AG04450 (cell line): ENCODE results near the gene SLC1A2. TPM values are rescaled to one million over a fixed set of nuclear protein-coding genes. Genes with fewer than 3 reads are reported as not detected.

Experiments used
- CTCF ChIA-PET: fragments of 300-600, 350-600 bp; formaldehyde crosslinking; extraction: SDS; loops from one replicate; lab custom pipeline; 2022; ENCODE audit warnings: antibody characterized with exemption, inconsistent platforms; lab: Charles Lee
- POLR2A ChIA-PET: fragments of 350-600 bp; formaldehyde crosslinking; extraction: SDS; loops from one replicate; lab custom pipeline; 2021; ENCODE audit warnings: antibody characterized with exemption, inconsistent platforms; lab: Yijun Ruan, JAX
- DNase-seq: peaks from one replicate; pipeline ENCODE4 v3.0.0-alpha.2; 2011; ENCODE audit warnings: low read depth, low spot score
- H3K27ac ChIP-seq: one replicate; pipeline ENCODE4 v1.5.1; 2012; ENCODE audit warnings: low read depth, low read length, control low read depth
- H3K27me3 ChIP-seq: one replicate; pipeline ENCODE4 v1.6.0; 2012; ENCODE audit warnings: low read length; ENCODE audit not compliant: control insufficient read depth, insufficient read depth
- H3K4me3 ChIP-seq: 2 replicates; pipeline ENCODE4 v1.5.1; 2011; ENCODE audit warnings: mild to moderate bottlenecking, low read depth, low read length, control low read depth
- H3K9me3 ChIP-seq: 2 replicates; pipeline ENCODE4 v1.5.1; 2012; ENCODE audit warnings: low read length; ENCODE audit not compliant: control insufficient read depth, insufficient read depth
- CTCF ChIP-seq: IDR thresholded peaks from 2 replicates; pipeline ENCODE4 v1.5.1; 2011; ENCODE audit warnings: low read depth, low read length, control low read depth, inconsistent platforms
- polyA plus RNA-seq: library from polyadenylated mRNA; depleted of rRNA; stranded (reverse); fragments of >200 nt; gene quantifications from 2 replicates; pipeline ENCODE4 v1.2.3, GENCODE V29; 2011

Gene SLC1A2
- polyA plus RNA-seq, 1 experiment, result 1.1 TPM

- H3K27ac ChIP-seq, result no peak overlapping the region
- POLR2A ChIA-PET, result no interaction called here
- CTCF ChIA-PET, result interaction anchor here (1.3 kb wide), 1 partner anchor 19 kb away, joined by 6 read pairs; no protein-coding TSS in a partner anchor
Measured at GRCh38 chr11:35324183-35324886, 95.0 kb downstream of the SLC1A2 start.

GRCh38 chr11:35323076-35323868, 96.1 kb downstream of the SLC1A2 start:
- POLR2A ChIA-PET, result no interaction called here
- TF ChIP-seq CTCF, result no peak
- CTCF ChIA-PET, result interaction anchor here (1.3 kb wide), 1 partner anchor 18 kb away, joined by 6 read pairs; no protein-coding TSS in a partner anchor
- Histone ChIP-seq H3K4me3 (no peak overlapping the region), H3K27ac (no peak overlapping the region), H3K9me3 (no peaks in the 10 kb centered on the region), H3K27me3 (no peaks in the 10 kb centered on the region)
- DNase-seq, result no peak

More at GRCh38 chr11:35324183-35324886, 95.0 kb downstream of the SLC1A2 start:
- no peak overlapping the region for H3K4me3 ChIP-seq
- no peak for TF ChIP-seq CTCF
- H3K9me3 ChIP-seq, result no peaks in the 10 kb centered on the region
- H3K27me3 ChIP-seq, result no peaks in the 10 kb centered on the region
- no peak for DNase-seq

- no peak overlapping the region for H3K27ac ChIP-seq
- POLR2A ChIA-PET, result no interaction called here
- H3K9me3 ChIP-seq, result no peaks in the 10 kb centered on the region
- no peak for TF ChIP-seq CTCF
- CTCF ChIA-PET, result no interaction called here
- H3K27me3 ChIP-seq, result no peaks in the 10 kb centered on the region
- DNase-seq, result no peak
- no peak overlapping the region for H3K4me3 ChIP-seq
Measured at GRCh38 chr11:35322318-35322979, 96.9 kb downstream of the SLC1A2 start.

GRCh38 chr11:35321532-35322317, 97.6 kb downstream of the SLC1A2 start:
- ChIA-PET CTCF (no interaction called here), POLR2A (no interaction called here)
- H3K4me3 ChIP-seq, result no peak overlapping the region
- H3K27me3 ChIP-seq, result no peaks in the 10 kb centered on the region
- TF ChIP-seq CTCF, result no peak
- DNase-seq, result no peak
- H3K9me3 ChIP-seq, result no peaks in the 10 kb centered on the region
- H3K27ac ChIP-seq, result no peak overlapping the region
